Upper lobe of right lung (tissue), 1 donor: Measurements from ENCODE around the gene RAPGEF2. TPM values are rescaled to one million over a fixed set of nuclear protein-coding genes. Genes with fewer than 3 reads are reported as not detected.
"Not testable (repeated sequence)": the region's sequence is repeated elsewhere in the genome, so short reads cannot be mapped to it uniquely, and the experiment has no call there.

ENCODE experiments used
- ATAC-seq: fragments of 200-7000 bp; cut with Tn5 transposase; one replicate; pipeline ENCODE4 v1.9.1; 2020; ENCODE audit warnings: mild to moderate bottlenecking, moderate library complexity
- DNase-seq: peaks from one replicate; pipeline ENCODE4 v3.0.0-alpha.2; 2020
- H3K27ac ChIP-seq: fragments of 200-600 bp; one replicate; pipeline ENCODE4 v1.8.0; 2022
- H3K27me3 ChIP-seq: fragments of 200-600 bp; one replicate; pipeline ENCODE4 v1.8.0; 2022; ENCODE audit warnings: mild to moderate bottlenecking
- H3K36me3 ChIP-seq: fragments of 200-600 bp; one replicate; pipeline ENCODE4 v1.8.0; 2022
- H3K4me1 ChIP-seq: fragments of 200-600 bp; one replicate; pipeline ENCODE4 v1.8.0; 2022
- H3K4me3 ChIP-seq: fragments of 200-600 bp; one replicate; pipeline ENCODE4 v1.8.0; 2022; ENCODE audit warnings: mild to moderate bottlenecking
- H3K9me3 ChIP-seq: fragments of 200-600 bp; one replicate; pipeline ENCODE4 v1.8.0; 2022
- intact Hi-C: fragments of 100-400 bp; cut with DNase I; formaldehyde crosslinking; loops from one replicate; pipeline ENCODE4 v1.11.0; 2022
- total RNA-seq: library from RNA; stranded (reverse); fragmentation: NEBNext Ultra II Directional; extraction: Animal tissue kit (Norgen Biotek cat#: 25700); gene quantifications from one replicate; pipeline ENCODE4 v1.2.1, GENCODE V29; 2021
- TF ChIP-seq, protein P1 (sequence below): fragments of 200-600 bp; IDR thresholded peaks from one replicate; pipeline ENCODE4 v1.8.0; 2022; ENCODE audit warnings: antibody characterized with exemption
- donor health status: DM: no; HTN: yes; CAD: no; lungs with severe emphysema.

RAPGEF2 gene
- total RNA-seq, 1 donor from 2014 or later, result 61.3 TPM

- ATAC-seq (no peak), DNase-seq (no peak)
- no peaks in the 10 kb centered on the region for H3K27me3 ChIP-seq
- TF ChIP-seq, protein P1, sequence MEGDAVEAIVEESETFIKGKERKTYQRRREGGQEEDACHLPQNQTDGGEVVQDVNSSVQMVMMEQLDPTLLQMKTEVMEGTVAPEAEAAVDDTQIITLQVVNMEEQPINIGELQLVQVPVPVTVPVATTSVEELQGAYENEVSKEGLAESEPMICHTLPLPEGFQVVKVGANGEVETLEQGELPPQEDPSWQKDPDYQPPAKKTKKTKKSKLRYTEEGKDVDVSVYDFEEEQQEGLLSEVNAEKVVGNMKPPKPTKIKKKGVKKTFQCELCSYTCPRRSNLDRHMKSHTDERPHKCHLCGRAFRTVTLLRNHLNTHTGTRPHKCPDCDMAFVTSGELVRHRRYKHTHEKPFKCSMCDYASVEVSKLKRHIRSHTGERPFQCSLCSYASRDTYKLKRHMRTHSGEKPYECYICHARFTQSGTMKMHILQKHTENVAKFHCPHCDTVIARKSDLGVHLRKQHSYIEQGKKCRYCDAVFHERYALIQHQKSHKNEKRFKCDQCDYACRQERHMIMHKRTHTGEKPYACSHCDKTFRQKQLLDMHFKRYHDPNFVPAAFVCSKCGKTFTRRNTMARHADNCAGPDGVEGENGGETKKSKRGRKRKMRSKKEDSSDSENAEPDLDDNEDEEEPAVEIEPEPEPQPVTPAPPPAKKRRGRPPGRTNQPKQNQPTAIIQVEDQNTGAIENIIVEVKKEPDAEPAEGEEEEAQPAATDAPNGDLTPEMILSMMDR, result no peak
- no peaks in the 10 kb centered on the region for H3K36me3 ChIP-seq
- no peaks in the 10 kb centered on the region for H3K9me3 ChIP-seq
- no peaks in the 10 kb centered on the region for H3K4me1 ChIP-seq
- intact Hi-C loops, result no loop called here
- no peak overlapping the region for H3K27ac ChIP-seq
- no peak overlapping the region for H3K4me3 ChIP-seq
These were observed 272.1 kb downstream of the RAPGEF2 start for GRCh38 chr4:159374749-159375530.

DNA sequence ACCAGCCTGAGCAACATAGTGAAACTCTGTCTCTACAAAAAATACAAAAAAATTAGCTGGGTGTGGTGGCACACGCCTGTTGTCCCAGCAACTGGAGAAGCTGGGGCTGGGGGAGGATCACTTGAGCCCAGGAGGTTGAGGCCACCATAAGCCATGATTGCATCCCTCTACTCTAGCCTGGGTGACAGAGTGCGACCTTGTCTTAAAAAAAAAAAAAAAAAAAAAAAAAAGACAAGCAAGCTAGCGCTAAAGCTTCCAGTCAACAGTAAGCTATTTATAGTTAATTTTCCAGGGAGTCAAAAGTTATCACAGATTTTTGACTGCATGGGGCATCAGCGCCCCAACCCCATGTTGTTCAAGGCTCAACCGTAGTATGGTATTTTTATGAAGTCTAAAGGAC, 273.4 kb downstream of the RAPGEF2 start:
- Histone ChIP-seq H3K4me3 (no peak overlapping the region), H3K27ac (no peak overlapping the region), H3K4me1 (no peaks in the 10 kb centered on the region), H3K36me3 (no peaks in the 10 kb centered on the region), H3K9me3 (no peaks in the 10 kb centered on the region), H3K27me3 (no peaks in the 10 kb centered on the region)
- ATAC-seq (no peak), DNase-seq (no peak)
- intact Hi-C loops, result no loop called here
- TF ChIP-seq, protein P1, result no peak

DNA sequence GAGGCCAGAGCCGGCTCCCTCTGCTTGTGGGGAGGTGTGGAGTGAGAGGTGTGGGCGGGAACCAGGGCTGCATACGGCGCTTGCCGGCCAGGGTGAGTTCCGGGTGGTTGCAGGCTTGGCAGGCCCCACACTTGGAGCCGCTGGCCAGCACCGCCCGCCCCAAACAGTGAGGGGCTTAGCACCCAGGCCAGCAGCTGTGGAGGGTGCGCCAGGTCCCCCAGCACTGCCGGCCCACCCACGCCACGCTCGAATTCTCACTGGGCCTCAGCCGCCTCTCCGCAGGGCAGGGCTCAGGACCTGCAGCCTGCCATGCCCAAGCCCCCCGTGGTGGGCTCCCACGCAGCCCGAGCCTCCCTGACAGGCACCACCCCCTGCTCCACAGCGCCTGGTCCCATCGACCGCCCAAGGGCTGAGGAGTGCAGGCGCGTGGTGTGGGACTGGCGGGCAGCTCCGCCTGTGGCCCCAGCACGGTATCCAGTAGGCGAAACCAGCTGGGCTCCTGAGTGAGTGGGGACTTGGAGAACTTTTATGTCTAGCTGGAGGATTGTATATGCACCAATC, 275.3 kb downstream of the RAPGEF2 start:
- DNase-seq, result no peak
- Histone ChIP-seq H3K36me3 (no peaks in the 10 kb centered on the region), H3K9me3 (no peaks in the 10 kb centered on the region), H3K27me3 (no peaks in the 10 kb centered on the region), H3K27ac (no peak overlapping the region), H3K4me3 (no peak overlapping the region), H3K4me1 (no peaks in the 10 kb centered on the region)
- ATAC-seq, result peak; percentile 20
- TF ChIP-seq, protein P1, result no peak
- intact Hi-C loops, result no loop called here

DNA sequence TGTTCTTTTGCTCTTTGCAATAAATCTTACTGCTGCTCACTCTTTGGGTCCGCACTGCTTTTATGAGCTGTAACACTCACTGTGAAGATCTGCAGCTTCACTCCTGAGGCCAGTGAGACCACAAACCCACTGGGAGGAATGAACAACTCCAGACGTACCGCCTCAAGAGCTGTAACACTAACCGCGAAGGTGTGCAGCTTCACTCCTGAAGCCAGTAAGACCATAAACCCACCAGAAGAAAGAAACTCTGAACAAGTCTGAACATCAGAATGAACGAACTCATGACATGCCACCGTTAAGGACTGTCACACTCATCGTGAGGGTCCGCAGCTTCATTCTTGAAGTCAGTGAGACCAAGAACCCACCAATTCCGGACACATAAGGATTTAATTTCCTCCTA, 276.2 kb downstream of the RAPGEF2 start:
- H3K27me3 ChIP-seq, H3K27ac ChIP-seq, H3K4me3 ChIP-seq, ATAC-seq, H3K36me3 ChIP-seq, DNase-seq, intact Hi-C loops, H3K4me1 ChIP-seq, H3K9me3 ChIP-seq: not testable (repeated sequence)

- H3K27me3 ChIP-seq, result no peaks in the 10 kb centered on the region
- no peak for DNase-seq
- intact Hi-C loops, result no loop called here
- no peaks in the 10 kb centered on the region for H3K4me1 ChIP-seq
- H3K36me3 ChIP-seq, result no peaks in the 10 kb centered on the region
- no peak overlapping the region for H3K4me3 ChIP-seq
- no peaks in the 10 kb centered on the region for H3K9me3 ChIP-seq
- H3K27ac ChIP-seq, result no peak overlapping the region
- TF ChIP-seq, protein P1, result no peak
- no peak for ATAC-seq
These were observed 277.0 kb downstream of the RAPGEF2 start for GRCh38 chr4:159379836-159380235.

- H3K4me1 ChIP-seq, result no peaks in the 10 kb centered on the region
- intact Hi-C loops, result no loop called here
These were observed 280.1 kb downstream of the RAPGEF2 start for GRCh38 chr4:159382856-159383561.

More at GRCh38 chr4:159382856-159383561, 280.1 kb downstream of the RAPGEF2 start:
- TF ChIP-seq, protein P1, result no peak
- Histone ChIP-seq H3K36me3 (no peaks in the 10 kb centered on the region), H3K27me3 (no peaks in the 10 kb centered on the region), H3K4me3 (no peak overlapping the region), H3K9me3 (peaks cover 6% of the 10 kb centered on the region), H3K27ac (no peak overlapping the region)
- DNase-seq (no peak), ATAC-seq (no peak)
